ENCODE results near the gene TCF19.
"Not testable (repeated sequence)": the region's sequence is repeated elsewhere in the genome, so short reads cannot be mapped to it uniquely, and the experiment has no call there.

The TCF19 gene

DNA sequence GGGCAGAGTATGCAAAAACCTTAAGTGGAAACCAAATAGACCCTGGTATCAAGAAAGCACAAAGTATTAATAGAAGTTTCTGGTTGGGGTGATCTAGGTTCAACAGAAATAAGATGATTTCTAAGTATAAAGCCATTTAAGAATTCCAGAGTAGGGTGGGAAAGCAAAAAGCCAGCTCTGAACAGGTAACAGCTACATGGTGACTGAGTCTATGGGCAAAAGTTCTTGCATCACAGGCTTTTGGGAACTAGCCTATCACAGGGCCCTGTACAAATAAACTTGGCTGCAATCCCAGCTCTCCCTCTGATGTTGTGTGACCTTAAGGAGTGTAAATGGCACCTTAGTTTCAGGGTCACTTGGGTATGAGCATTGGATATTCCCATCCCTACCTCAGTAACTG, 5.5 kb downstream of the TCF19 start:
- DNase-seq, result no peak

DNA sequence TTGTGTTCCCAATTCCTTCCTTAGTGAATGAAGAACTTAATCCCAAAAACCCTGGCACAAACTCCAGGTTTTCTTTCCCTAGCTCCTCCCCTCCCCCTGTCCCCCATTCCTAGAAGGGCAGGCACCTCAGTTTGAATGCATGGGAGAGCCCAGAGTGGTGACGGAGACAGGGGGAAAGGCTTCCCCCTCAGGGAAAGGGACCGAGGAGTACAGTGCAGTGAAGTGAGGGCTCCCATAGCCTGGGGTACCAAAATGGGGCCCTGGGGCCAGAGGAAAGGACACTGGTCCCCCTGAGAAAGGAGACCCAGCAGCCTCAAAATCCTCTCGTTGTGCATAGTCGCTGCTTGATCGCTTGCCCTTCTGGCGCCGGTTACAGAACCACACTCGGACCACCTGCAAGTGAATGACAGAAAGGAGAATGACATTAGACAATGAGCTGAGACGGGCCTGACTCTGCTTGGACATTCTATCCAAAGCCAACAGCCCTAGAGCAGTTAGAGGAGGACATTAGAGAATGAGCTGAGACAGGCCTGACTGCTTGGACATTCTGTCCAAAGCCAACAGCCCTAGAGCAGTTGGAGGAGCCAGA, 6.2 kb downstream of the TCF19 start:
- DNase-seq, result not testable (repeated sequence)

DNA sequence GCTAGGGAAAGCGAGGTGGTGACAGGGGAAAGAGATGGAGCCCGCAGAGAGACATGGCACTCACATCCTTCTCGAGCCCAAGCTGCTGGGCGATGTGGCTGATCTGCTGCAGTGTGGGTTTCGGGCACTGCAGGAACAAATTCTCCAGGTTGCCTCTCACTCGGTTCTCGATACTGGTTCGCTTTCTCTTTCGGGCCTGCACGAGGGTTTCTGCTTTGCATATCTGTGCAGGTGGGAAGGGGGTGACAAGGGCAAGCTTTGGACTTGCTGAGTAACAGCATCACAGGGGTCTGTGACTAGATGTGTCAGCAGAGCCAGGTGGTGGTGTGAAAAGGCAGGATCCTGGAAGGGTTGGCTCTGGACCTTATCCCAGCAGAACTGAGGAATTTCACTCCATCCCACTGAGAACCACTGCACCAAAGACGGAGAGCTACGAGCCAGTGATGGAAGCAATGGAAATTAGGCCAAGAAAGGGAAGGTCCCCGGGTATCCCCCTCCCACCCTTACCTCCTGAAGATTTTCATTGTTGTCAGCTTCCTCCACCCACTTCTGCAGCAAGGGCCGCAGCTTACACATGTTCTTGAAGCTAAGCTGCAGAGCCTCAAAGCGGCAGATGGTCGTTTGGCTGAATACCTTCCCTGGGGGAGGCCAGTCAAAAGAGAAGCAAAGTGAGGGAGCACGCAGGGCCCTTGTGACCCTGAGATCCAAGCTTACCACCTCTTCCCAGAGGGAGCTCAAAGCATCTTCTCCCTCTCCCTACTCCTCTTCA, 6.9 kb downstream of the TCF19 start:
- not testable (repeated sequence) for DNase-seq

DNA sequence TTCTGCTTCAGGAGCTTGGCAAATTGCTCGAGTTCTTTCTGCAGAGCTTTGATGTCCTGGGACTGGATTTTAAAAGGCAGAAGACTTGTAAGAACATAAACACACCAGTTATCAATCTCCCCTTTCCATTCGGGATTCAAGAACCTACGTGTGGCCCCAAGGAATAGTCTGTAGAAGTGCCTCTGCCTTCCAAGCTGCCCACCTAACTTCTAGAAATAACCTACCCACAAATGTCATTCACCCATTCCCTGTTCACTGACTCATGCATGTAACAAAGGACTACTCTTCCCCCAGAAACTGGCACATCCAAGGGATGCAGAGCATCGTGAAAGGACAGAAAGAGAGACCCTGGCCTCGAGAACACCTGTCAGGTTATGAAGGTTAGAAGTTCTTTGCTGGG, 7.6 kb downstream of the TCF19 start:
- DNase-seq, result no peak

DNA sequence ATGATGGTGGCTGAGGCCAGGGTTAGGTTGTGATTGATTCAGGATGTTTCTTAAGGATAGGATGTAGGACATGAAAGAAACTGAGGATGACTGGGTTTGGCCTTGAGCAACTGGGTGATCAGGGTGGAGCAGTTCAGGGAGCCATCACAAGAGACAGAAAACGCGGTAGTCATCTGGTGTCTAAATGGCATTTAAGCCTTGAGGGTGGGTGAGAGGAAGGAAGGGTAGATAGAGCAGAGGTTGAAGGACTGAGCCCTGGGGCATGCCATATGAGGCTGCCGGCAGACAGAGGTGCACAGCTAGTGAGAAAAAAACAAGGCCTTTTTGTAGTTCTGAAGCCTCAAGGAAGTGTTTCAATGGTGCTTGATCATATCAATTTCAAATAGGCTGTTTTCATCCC, 10.2 kb downstream of the TCF19 start:
- no peak for DNase-seq

DNA sequence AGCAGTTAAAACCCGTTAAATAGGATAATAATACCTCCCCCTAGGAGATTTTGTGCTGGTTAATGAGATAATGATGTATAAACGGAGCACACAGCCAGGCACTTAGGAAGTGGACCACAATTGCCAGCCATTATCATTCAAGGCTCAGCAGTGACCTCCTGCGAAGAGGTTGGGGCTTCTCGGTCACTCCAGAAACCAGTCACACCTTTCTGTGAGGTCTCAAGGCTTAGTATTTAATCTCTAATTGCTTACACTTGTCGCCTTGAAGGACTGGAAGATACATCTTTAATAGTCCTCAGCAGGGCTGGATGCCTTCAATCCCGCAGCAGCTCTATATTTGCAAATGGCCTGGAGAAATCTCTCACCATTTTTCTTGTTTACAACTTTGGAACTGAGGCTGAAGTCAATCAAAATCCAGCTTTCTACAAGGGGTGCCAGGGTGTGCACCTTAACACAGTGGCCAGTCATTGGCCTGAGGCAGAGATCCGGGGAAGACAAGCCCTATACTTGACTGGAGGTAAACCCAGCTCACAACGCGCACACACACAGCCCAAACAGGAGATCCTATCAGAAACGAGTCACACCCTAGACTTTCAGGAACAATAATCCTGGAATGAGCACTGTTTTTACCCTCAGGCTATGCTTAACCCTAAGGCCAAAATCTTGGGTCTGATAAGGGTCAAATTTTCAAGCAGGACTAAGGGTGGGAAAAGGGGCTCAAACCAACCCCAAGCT, 10.9 kb downstream of the TCF19 start:
- DNase-seq, result no peak

DNA sequence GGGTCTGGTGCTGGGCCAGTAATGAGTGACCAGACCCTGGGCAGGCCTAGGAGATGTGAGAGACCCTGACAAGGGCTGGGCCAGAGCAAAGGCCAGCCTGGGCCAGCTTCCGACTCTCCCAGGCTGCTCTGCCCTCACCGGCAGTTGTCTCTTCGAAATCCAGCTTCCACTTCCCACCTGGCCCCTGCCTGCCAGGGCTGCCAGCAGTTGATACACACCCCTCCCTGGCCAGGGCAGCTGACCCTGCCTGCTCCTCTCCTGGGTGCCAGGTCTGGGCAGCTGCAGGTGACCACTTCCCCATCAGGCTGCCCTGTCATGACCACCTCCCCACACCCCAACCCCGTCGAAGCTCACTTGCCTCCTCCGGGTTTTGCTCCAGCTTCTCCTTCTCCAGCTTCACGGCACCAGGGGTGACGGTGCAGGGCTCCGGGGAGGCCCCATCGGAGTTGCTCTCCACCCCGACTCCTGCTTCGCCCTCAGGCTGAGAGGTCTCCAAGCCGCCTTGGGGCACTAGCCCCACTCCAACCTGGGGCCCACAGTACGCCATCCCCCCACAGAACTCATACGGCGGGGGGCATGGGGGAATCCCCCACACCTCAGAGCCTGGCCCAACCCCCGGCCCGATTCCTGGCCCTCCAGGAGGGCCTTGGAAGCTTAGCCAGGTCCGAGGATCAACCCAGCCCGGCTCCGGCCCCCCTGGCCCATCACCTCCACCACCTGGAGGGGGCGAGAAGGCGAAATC, 11.6 kb downstream of the TCF19 start:
- DNase-seq, result not testable (repeated sequence)

DNA sequence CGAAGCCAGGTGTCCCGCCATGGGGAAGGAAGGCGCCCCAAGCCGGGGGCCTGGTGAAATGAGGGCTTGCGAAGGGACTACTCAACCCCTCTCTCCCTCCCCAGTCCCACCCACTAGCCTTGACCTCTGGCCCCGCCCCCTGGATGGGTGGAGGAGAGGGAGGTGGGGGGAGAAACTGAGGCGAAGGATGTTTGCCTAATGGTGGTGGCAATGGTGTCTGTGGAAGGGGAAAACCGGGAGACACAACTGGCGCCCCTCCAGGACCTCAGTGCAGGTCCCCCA, 12.2 kb downstream of the TCF19 start, which contains the start of gene POU5F1:
Gene POU5F1 (minus strand): TSS at position 83 of the 282 bp plus-strand sequence. CDS start 62 bp downstream, at position 21.
- DNase-seq, result no peak

DNA sequence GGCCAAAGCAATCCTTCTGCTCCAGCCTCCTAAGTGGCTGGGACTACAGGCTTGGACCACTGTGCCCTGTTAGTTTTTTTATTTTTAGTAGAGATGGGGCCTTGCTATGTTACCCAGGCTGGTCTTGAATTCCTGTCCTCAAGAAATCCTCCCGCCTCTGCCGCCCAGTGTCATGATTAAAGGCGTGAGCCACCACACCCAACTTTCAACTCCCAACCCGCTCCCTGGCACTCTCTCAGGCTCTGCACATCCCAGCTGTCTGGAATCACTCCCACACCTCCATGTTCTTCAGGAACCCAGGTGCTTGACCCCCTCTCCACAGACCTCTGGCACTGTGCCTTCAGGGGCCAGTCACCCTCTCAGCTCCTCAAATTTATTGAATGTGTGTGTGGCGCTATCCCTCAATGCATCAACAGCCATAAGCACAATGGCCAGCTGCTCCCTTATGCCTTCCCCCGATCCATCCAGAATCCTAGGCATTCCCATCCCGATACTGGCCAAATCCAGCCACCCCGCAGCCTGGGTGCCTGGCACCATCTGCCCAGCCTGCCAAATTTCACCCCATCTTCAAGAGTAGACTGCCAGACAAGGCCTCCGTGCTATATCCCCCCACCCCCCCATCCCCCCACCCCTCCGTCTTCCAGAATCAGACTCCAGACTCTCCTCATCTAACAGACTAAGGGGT, 12.7 kb downstream of the TCF19 start:
- DNase-seq, result no peak

DNA sequence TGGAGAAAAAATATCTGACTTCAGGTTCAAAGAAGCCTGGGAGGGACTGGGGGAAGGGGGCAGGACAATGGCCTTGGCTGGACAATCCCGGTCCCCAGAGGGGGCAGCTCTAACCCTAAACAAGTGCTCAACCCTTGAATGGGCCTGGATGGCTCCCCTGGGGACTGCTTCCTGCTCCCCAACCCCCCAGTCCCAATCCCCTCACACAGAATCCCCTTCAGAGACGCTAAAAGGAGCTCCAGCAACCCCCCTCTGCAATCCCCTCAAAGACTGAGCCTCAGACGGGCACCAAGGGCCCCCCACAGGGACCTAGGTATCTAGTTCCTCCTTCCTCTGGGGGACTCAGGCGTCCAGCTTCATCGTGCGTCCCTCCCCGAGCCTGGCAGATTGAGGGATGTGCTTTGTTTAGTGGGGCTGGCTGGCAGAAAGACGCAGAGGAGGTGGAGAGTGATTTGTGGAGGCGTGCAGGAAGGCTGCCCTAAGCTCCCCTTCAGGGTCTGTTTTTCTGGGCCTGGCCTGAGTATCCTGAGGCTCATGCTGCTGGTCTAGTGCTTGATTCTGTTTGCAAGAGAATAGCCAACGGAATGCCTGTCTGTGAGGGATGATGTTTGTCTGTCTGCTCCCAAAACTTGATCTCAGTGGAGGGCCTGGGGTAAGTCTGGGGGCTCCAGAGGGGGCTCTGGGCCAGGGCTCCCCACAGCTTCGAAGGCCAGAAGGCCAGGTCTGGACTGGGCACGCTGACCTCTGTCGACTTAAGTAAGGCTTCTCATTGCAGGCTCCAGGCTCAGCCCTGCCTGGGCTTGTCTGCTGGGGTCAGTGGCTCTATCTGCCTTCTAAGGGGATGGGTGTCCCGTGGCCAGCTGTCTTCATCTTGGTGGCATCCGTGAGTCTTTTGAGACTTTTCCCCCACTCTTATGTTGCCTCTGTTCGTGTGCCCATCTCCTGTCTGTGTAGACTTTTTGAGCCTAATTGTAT, 13.8 kb downstream of the TCF19 start:
- DNase-seq, result no peak

DNA sequence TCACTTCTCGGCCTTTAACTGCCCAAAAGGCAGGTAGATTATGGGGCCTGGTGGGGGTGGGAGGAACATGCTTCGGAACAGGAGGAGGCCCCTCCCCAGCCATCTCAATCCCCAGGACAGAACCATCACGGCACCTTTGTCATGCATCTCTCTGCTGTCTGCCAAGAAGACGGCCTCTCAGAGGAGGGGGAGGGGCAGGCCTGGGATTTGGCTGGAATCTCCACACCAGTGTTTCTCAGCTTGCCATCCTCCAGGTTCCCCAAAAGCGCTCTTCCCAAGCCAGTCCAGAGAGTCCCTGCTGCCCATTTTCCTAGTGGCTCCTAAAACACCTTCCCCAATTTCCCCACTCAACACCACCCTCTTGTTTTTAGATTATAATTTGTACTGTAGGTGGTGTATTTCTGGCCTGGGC, 14.6 kb downstream of the TCF19 start:
- DNase-seq, result no peak

DNA sequence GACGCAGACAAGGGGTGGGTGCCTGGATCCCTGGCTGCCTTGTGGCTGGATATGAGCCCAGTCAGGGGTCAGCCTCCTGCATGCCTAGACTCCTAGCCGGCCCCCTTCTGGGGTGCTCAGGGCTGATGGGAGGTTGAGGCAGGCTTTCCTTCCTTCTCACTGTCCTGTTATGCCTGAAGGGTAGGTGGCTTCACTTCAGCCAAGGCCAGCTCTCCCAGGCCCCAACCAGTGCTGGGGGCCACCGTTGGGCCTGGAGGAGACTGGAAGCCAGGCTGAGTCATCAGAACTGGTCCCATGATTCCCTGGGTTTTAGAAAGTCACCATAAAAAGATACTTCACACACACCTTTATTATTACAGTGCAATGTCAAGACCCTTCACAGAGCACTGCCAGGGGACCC, 15.0 kb downstream of the TCF19 start:
- no peak for DNase-seq

DNA sequence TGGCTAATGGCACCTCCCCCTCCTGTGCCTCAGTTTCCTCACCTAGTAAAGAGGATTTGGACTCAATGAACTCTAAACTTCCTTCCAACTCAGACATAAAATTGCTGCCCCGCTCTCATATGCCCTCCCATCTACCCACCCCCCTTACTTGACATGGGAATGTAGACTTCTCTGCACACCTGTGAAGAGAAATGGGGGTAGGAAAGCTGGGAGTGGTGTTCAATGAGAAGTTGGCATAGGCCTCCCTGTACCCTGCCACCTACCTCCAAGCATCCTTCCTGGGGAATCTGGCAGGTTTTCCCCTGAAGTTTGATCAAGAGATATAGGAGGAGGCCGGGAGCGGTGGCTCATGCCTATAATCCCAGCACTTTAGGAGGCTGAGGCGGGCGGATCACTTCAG, 16.0 kb downstream of the TCF19 start:
- DNase-seq, result no peak

DNA sequence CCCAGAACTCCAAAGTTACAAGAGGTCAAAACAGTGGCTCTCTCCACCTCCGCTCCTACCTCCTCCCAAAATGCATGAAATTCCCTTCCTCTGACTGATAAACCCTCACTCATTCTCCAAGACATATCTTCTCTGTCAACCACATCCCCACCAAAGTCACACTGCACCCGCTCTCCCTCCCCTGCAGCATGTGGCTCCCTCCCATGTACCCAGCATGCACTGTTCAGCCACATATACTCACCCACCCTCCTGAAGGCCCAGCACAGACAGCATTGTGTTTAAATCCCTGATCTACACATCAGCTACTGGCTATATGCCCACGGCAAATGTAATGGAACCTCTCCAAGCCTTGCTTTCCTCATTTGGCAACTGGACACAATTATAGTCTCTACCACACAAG, 17.6 kb downstream of the TCF19 start:
- DNase-seq, result no peak

DNA sequence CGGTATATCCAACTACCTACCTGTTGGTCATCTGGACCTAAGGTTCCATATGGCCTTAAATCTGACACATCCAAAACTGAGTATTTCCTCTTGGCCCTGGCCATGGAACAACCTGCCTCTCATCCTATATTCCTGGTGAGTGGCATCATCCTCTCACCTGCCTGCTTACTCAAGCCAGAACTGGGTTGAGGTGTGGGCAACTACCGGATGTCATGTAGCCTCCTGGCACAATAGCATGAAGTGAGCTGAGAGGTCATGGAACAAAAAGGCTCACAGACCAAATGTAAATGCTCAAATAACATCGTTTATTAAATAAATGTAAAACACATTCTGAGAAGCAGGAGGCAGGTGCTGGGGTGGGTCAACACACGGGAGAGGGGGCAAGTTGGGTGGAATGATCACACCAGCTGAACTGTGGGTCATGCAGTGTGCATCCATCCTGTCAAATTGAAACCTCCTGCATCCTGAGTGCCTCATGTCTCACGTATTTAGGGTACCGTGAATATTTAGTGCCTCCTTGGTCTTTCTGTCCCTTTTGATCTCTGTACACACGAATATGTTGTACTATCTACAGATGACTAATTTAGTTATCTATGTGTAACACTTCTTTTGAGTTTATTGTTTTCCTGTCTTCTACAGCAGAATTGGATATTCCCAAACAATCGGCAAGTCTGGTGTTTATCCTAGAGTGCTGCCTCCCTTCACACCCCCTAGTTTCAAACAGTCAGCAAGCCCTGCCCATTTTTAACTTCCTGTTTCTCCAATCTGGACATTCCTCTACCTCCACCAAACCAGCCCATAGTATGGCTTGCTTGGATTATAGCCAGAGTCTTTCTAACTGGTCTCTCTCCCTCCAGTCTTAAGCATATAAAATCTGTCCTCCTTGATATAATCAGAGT, 20.0 kb downstream of the TCF19 start:
- no peak for DNase-seq

DNA sequence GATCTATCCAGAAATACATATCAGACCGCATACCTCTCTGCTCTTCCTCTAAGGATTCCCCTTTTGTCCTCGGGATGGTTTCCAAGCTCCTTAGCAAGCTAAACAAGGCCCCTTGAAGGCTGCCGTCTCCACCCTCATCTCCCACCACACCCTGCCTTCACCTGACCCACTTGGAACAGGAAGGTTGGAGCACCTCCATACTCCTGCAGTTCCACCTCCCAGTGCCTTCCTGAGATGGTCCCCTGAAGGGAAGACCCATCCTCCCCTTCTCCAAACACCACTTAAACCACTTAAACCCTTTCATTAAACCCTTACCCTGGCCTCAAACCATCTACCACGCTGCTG, 20.6 kb downstream of the TCF19 start:
- DNase-seq, result no peak

DNA sequence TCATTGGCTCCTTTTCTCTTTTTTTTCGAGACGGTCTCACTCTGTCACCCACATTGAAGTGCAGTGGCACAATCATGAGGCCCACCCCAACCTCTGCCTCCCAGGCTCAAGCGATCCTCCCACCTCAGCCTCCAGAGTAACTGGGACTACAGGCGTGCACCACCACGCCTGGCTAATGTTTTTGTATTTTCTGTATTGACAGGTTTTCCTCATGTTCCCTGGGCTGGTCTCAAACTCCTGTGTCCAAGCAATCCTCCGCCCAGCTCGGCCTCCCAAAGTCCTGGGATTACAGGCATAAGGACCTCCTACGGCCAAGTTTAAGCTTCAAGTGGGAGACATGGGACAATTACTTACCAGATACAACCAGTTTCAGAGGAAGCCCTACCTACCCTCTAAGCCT, 21.5 kb downstream of the TCF19 start:
- no peak for DNase-seq

DNA sequence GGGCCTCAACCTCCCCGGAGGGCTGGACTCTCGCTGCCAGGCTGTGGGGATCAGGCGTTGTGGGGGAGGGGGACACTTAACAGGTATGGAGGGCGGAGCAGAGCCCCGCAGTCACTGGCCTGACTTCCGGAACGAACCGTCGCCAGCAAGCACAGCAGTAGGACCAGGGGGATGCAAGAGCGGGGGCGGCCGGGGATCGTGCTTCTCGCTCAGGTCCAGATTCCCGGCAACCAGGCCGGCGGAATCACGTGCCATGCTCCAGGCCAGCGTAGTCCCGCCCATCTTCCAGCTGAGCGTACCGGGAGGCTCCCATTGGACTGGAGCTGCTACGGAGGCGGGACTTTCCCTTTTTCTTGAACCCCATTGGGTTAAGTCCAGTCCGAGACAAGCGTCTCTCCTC, 22.1 kb downstream of the TCF19 start:
- peak; percentile 47 for DNase-seq

DNA sequence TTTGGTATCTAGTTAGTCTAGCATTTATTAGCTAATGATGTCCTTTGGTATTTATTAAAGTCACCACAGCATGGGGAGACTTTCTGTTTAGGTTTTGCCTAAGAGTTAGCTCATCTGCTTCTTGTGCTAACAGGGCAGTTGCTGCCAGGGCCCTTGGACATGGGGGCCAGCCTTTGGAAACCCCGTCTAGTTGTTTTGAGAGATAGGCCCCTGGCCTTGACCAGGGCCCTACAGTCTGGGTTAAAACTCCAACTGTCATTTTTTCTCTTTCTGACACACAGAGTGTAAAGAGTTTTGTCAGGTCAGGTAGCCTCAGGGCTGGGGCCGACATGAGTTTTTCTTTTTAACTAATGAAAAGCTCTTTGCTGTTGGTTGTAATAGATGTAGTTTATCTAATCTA, 24.9 kb downstream of the TCF19 start:
- not testable (repeated sequence) for DNase-seq

DNA sequence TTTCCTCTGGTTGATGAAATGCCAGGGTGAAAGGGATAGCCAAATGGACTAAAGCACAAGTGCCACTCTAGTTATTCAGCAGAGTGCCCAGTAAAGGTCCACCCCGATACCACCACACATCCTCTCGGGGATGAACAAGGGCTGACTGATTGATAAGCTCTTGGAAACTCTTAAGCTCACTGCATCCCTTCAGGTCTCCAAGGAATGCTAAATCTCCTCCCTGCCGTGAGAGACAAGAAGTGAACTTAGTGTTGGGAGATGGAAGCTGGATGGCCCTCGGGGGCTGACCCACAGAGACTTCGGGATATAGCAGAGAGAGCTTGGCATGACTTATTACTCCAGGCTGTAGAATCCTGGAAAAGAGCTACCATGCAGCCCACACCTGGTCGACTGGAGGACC, 25.5 kb downstream of the TCF19 start:
- not testable (repeated sequence) for DNase-seq

DNA sequence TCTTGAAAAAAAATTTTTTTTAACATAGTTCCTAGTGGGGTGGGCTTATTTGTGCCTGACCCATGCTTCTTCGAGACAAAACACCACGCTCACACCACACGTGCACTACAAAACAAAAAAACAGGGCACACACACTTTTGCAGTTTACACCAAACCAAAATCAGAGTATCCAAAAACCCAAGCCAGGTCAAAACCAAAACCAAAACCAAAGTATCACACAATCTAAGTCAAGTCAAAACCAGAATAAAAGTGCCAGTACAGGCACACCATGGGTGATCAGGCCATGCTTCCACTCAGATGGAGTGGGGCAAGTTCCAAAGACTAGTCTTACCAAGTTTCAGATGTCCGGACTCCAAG, 27.3 kb downstream of the TCF19 start:
- DNase-seq, result not testable (repeated sequence)
